Stimulated activated CD4-positive, alpha-beta T cell treated with anti-CD3 and anti-CD28 coated beads, Interleukin-2, amount 100 ng/mL, for 4 hours (primary cell): Measurements from ENCODE around the gene TLCD3B.
"Not testable (repeated sequence)": the region's sequence is repeated elsewhere in the genome, so short reads cannot be mapped to it uniquely, and the experiment has no call there.

Source experiments
- DNase-seq: peaks from one replicate; pipeline ENCODE4 v3.0.0-alpha.2; 2020; ENCODE audit warnings: low read depth

The TLCD3B gene

DNA sequence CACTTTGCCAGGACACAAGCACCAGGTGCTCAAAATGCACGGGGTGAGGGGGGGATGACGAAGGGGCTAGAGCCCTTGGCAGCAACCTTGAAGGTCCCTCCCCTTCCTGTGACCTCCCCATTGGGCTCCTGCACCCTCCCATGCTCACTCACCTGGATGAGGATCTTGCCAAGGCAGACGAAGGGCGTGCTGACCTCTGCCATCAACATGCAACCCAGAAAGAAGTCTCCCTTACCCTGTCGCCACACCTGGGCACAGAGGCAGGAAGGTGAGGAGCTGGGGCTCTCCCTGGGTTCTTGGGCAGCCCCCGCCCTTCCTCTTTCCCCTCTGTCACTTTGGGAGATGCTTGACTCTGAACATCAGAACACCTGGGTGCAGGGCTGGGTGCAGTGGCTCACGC lies 5.5 kb downstream of the TLCD3B start:
- DNase-seq = no peak

DNA sequence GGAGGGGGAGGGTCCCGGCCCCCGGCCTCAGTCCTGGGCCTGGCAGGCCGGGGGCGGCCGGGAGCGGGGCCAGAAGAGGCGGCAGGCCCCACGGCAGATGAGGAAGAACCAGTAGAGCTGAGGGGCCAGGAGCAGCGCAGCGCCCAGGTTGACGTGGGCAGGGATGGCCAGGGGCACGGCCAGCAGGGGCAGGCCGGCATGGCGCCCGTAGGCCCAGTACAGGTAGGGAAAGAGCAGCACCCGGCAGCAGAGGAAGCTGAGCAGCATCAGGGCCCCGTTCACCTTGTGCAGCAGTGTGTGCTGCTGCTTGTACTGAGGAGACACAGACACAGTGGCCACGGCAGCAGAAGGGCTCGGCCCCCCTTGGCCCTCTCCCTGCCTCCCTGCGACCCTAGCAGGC lies 5.9 kb downstream of the TLCD3B start:
- no peak for DNase-seq

DNA sequence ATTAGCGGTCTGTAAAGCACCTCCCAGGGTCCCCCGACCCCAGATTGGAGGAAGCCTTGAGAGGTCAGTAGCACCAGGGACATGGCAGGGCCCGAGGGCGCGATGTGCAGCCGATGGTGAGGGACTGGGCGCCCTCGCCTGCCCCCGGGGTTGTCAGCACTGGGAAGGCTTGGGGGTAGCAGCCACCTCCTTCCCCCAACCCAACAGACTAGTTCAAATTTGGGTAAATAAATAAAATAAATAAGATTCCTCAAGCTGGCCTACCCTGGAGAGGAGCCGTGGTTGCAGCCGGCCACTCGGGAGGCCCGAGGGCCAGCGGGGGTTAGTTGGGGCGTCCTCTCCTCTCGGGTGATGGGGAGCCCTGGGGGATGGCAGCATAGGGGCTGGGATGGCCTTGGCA lies 6.6 kb downstream of the TLCD3B start:
- DNase-seq = no peak

DNA sequence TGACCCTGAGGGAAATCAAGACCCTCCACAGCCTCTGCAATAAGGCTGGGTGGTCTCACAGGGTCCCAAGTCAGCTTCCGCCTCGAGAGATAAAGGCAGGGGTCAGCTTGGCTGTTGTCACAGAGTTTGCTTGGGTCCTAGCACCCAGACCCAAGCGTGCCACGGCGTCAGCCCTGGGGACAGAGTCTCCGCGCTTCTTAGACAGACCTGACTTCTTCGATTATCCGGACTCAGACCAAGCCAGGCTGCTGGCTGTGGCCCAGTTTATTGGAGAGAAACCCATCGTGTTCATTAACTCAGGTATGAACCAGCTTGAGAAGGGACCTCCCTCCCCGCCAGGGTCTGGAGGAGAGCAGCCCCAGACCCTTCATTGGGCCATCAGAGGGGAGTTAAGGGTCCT lies 7.5 kb downstream of the TLCD3B start:
- DNase-seq = no peak

DNA sequence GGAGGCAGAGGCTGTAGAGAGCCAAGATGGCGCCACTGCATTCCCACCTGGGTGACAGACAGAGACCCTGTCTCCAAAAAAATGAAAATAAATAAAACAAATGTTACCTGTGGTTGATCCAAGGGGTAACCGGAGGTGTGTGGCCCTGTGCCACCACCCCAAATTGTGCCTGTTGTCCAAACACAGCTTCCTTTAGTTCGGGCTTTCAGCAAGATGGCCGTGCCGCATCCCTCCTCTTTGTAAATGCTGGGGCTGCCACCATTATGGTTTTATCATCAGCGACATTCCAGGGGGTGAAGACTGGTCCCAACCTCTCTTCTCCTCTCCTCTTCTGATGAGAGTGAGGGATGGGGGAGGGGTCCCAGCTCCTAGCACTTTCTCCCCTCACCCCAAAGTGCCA lies 8.2 kb downstream of the TLCD3B start, which contains the start of gene C16orf92:
C16orf92 (plus strand) TSS at position 312 of the 400 bp plus-strand sequence. CDS start 143 bp downstream, outside the sequence.
- no peak for DNase-seq

DNA sequence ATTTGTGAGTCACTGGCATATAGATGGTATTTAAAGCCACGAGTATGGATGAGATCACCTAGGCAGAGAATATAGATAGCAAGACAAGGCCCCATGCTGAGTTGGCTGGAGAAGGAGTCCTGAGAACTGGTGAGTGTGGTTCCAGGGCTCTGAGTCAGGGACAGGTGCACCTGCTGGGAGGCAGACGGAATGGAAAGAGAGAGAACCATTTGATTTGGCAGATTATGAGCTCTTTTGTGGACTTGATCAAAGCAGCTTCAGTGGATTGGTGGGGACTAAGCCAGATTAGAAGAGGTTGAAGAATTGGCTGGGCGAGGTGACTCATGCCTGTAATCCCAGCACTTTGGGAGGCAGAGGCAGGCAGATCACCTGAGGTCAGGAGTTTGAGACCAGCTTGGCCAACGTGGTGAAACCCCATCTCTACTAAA lies 12.3 kb downstream of the TLCD3B start:
- DNase-seq = no peak

DNA sequence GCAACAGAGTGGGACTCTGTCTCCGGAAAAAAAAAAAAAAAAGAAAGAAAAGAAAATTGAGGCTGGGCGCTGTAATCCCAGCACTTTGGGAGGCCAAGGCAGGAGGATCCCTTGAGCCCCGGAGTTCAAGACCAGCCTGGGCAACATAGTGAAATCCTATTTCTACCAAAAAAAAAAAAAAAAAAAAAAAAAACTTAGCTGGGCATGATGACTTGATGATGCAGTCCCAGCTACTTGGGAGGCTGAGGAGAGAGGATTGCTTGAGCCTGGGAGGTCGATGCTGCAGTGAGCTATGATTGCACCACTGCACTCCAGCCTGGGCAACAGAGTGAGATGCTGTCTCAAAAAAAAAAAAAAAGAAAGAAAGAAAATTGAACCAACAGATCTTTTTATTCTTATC lies 13.1 kb downstream of the TLCD3B start:
- DNase-seq = not testable (repeated sequence)

DNA sequence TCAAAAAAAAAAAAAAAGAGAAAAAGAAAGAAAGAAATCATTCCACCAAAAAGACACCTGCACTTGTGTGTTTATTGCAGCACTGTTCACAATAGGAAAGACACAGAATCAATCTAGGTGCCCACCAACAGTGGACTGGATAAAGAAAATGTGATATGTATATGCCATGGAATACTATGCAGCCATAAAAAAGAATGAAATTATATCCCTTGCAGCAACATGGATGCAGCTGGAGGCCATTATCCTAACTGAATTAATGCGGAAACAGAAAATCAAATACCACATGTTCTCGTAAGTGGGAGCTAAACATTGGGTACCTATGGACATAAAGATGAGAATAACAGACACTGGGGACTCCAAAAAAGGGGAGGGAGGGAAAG lies 13.8 kb downstream of the TLCD3B start:
- no peak for DNase-seq

DNA sequence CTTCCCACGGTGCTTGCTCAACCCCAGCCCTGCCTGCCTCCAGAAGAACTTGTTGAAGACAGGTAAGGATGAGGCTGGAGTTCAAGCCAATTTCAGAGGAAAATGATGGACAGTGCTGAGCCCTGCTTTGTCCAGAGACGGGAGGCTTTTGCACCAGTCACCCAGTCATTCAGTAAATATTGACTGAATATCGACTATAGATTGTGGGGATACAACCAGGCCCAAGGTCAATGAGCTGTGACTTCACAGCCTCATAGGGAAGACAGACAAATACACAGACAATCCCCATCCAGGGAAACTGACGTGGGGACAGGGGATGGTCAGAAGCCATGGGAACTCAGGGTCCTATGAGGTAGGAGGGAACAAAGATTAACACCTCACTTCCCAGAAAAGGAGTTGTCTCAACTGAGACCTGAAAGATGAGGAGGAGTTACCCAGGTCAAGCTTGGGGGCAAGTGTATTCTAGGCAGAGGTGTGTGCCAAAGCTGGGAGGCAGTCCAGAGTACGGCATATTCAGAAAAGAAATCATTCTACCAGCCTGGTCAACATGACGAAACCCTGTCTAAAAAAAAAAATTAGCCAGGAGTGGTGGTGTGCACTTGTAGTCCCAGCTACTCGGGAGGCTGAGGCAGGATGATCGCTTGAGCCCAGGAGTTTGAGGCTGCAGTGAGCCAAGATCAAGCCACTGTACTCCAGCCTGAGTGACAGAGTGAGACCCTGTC lies 14.4 kb downstream of the TLCD3B start:
- DNase-seq = no peak

DNA sequence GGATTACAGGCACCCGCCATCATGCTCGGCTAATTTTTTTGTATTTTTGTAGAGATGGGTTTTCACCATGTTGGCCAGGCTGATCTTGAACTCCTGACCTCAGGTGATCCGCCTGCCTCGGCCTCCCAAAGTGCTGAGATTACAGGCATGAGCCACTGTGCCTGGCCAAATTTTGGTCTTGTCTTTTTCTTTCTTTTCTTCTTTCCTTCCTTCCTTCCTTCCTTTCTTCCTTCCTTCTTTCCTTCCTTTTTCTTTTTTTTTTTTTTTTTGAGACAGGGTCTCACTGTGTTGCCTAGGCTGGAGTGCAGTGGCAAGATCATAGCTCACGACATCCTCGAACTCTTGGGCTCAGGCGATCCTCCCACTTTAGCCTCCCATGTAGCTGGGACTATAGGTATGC lies 15.6 kb downstream of the TLCD3B start:
- not testable (repeated sequence) for DNase-seq

DNA sequence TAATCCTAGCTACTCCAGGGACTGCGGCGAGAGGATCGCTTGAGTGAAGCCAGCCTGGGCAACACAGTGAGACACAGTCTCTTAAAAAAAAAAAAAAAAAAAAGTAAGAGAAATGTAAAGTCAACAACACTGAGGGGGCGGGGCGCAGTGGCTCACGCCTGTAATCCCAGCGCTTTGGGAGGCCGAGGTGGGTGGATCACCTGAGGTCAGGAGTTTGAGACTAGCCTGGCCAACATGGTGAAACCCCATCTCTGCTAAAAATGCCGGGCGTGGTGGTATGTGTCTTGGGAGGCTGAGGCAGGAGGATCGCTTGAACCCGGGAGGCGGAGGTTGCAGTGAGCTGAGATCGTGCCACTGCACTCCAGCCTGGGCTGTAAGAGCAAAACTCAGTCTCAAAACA lies 18.5 kb downstream of the TLCD3B start:
- not testable (repeated sequence) for DNase-seq

DNA sequence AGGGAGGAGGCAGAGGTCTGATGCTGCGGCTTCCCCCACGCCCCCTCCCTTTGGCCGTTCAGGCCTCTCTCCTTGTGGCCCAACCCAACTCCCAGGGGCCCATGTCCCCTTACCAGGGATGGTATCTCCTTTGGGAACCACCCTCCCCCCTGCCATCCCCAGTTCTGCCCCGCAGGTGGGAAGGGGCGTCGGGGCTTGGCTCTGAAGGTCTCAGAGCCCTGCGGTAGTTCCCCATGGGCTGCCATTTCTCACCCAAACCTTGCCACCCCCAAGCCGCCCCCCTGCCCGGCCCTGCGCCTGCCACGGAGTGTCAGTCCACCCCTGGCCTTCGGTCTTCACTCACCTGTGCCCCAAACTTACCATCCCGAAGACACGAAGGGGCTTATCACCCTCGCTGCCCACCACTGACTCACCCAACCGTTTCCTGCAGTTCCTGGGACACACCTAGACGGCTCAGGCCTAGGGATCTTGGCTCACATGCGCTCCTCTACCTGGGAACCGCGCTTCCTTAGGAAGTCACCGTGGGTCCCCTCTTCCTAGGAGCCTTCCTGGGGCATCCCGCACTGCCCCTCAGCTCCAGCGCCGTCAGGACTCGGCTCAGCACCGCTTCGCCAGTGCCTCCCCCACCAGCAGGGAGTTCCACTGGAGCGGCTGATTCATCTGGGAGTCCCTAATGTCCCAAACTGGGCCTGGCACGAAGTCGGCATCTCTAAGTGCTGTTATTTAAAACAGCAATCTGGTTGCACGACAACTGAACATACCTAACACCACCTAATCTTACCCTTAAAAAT lies 19.2 kb downstream of the TLCD3B start:
- DNase-seq = no peak

DNA sequence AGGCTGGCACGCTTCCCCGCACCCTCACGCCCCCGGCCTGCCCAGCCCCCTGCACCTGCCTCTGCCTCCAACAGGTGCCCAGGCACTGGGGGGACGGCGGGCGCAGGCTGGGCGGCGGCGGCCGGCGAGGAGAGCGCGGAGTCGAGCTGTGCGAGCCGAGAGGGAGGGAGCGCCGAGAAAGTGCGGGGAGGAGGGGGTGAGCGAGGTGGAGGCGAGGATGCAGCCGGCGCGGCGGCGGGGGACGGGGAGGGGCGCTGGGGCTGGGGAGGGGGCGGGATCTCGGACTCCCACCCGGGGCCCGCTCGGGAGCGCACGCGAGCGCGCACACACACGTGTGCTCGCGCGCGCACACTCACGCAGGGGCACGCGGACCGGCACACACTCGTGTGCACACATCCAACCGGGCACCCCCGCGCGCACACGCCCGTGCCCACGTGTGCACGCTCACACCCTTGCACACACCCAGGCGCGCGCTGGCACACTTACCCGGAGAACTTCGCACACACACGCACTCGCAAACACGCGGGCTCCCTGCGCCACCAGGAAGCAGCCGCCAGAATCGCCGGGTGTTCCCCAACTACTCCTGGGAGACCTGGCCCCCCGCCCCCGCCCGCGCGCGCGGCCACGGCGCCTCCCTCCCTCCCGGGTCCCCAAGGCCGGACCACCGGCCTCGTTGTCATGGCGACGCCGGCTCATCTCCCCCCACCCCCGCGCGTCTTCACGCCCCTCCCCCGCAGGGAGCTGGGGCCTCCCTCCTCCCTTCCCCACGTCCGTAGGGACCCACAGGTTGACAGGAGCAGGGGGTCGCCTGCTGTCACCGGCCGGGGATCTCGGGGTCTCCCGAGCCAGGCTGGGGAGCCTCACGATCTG lies 20.0 kb downstream of the TLCD3B start, which contains the start of gene DOC2A:
DOC2A (minus strand) TSS at position 184 of the 870 bp plus-strand sequence. CDS start 805 bp downstream, outside the sequence.
- no peak for DNase-seq

DNA sequence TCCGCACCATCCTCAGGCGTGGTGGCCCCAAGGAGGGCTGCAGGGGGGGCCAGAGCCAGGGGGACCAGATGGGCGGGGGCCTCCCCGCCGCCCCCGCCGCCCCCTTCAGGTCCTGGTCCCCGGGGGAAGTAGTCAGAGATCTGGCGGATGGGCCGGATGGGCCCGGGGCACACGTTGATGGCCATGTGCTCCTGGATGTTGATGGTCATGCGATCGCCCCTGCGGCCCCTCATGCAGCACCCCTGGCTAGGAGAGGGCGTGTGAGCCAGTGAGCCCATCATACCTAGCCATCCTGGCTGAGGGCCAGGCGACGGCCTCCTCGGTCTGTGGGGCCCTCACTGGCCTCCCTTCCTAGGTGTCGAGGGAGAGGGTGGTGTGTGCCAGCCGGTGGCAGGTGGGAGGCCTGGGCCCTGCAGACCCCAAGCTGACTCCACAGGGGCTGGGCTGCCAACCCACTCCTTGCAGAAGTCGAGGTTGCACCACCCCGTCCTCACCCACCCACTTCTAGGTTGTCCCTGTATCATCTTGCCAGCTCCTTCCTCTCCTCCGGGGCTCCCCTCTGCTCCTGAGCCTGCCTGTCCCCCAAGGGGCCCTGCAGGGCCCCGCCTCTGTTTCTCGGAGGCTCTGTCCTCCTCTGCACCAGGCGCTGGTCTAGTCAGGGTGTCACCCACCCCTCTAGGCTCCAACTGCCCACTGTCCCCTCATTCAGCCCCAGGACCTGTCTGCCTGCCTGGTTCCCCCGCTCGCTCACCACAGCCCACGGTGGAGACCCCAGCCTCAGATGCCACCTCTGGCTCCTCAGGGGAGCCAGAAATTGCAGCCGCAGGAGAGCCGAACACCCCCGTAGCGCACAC lies 20.9 kb downstream of the TLCD3B start:
- DNase-seq = no peak

DNA sequence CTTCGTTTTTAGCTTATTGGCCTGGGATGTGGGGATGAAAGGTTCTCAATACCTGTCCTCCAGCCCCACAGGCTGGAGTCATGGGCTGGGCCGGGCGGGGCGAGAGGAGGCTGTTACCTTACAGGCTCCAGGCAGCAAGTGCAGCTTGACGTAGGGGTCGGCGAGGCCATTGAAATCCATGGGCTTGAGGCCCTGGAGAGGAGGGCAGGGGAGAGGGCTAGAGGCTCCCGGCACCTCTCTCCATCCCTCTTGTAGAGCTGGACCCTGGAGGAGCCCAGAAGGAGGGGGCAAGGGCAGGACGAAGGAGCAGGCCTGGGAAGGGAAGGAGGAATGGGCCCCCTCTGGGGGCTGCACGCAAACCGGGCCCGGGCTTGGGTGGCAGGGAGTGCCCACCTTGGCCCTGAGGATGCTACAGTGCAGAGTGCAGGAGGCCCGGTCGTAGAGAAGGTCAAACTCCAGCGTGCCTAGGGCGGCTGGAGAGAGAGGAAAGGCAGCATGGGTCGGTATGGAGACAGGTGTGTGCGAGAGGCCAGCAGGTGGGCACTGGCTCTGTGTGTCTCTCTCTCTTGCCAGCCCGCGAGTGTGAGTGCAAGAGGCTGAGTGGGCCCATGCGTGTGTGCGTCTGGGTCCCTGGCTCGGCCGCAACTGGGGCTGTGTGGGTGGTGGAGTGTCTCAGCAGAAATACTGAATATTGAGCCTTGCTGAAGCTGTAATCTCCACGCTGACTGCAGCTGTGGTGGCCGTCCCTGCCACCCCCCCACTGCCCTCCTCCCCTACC lies 21.8 kb downstream of the TLCD3B start:
- DNase-seq = no peak

DNA sequence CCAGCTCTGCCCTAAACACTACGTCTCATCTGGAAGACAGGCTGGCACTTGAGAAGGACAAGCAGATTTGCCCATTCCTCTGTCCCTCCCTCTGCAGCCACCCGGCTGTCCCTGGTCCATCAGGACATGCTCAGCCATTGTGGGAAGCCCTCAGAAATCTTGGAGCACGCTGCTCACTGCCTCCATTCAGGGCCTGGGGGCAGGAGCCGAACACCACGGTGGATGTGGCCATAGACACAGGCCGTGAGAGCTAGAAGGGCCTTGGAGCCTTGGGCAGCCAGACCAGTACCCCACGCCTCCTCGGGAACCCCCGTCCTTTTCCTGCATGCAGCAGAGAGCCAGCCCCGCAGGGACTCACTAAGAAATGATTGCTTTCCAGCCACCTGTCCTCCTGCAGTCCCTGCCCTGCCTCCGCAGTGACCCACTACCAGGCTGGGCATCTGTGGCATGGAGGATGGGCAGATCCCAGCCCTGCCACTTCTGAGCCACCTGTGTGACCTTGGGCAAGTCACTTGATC lies 23.6 kb downstream of the TLCD3B start:
- no peak for DNase-seq

DNA sequence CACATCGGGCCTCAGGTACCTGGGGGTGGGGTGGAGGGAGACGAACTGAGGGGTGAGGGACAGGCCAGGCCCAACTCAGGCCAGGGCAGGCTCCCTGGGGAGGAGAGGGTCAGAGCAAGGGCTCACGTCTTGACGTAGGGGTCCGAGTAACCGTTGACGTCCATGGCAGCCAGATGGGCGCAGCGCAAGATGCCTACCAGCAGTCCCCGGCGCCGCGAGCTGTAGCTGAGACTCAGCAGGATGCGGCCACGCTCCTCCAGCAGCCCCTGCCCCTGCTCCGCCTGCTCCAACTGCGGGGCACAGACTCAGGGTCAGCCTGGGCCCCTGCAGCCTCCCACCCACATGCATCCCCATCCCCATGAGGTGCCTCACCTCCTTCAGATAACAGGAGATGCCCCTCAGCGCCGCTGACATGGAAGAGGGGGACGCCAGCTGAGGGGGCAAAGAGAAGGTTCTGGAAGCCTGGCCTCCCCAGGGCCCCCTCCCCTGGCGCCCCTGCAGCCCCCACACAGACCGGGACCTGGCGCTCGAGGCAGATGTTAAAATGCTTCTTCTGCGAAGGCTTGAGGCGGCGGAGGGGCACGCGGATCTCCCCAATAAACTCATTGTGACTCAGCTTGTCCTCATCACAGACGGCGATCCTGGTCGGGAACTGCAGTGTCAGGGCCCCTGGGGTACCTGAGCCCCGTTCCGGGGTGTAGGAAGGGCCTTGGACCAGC lies 24.3 kb downstream of the TLCD3B start:
- no peak for DNase-seq

DNA sequence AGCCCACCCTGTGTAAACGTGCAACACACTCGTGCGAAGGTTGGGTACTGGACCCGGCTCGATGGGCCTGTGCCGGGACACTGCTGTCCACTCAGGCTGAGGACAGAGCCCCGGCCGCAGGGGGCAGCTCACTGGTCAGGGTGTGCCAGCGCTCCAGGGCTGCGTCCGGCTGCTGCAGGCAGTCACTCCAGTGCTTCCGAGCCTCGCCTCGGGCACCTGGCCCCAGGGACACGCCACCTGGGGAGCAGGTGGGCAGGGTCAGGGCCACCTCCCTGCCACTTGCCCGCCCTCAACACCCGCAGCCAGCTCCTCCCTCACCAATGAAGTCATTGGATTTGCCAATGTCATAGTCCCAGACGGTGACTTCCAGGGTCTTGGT lies 25.0 kb downstream of the TLCD3B start:
- DNase-seq = no peak

DNA sequence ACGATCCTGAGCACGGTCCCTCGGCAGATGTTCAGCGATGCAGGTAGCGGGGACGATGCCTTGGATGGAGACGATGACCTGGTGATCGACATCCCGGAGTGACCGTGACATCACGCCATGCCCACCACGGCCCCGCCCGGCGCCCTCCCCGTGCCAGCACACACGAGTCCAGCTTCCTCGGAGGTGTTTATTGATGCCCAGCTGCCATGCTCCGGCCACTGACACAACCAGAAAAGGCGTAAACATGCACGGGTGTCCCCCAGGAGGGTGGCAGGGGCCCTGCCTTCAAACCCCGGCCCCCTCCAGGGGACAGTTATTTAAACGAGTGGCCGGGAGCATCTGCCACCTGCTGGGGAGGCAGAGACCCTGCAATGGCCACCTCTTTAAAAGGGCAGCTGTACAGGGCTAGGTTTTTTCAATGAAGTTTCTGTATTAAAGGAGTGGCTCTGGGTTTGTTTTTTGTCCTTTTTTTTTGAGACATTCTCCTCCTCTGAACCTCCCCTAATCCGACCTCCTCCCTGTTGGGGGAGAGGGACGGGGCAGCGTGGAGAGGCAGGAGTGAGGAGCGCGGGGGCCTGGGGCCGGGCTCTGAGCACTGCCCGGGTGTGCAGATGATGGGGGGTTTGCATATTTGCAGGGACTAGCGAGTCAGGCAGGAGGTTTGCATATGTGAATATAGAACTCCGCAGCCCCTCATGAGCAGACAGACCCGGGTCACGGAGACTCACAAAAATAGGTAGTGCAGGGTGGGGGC lies 25.6 kb downstream of the TLCD3B start:
- no peak for DNase-seq
